Measurements from ENCODE around the gene KAT5. TPM values are rescaled to one million over a fixed set of nuclear protein-coding genes. Genes with fewer than 3 reads are reported as not detected.

Gene KAT5
- total and polyA plus RNA-seq, 2 of the 13 experiments (the other 11 are each of a cell fraction or from before 2014, with no cell fraction given), result 35.2 to 48.3 TPM

GRCh38 chr11:65744026-65744698 is 32.1 kb downstream of the KAT5 start (continued):
- TF ChIP-seq HOXD1 (CRISPR knock-in tag; IDR thresholded peaks at IDR 0.05) (no peak), HDAC1 (CRISPR knock-in tag; IDR thresholded peaks at IDR 0.05) (no peak), ZKSCAN8 (CRISPR knock-in tag; IDR thresholded peaks at IDR 0.05; ENCODE audit: borderline replicate concordance) (no peak), ETV5 (CRISPR knock-in tag; IDR thresholded peaks at IDR 0.05; ENCODE audit: borderline replicate concordance) (no peak), ZNF609 (CRISPR knock-in tag; IDR thresholded peaks at IDR 0.05; ENCODE audit: borderline replicate concordance) (no peak), ZNF274 (CRISPR knock-in tag; IDR thresholded peaks at IDR 0.05) (no peak), RAD21 (CRISPR knock-in tag; IDR thresholded peaks at IDR 0.05) (peak; percentile 85), GATAD2A (CRISPR knock-in tag; IDR thresholded peaks at IDR 0.05) (peak; percentile 48; the same call in 1 of the 2 replicates), ZNF407 (CRISPR knock-in tag; IDR thresholded peaks at IDR 0.05; ENCODE audit: not compliant biosample characterization) (no peak), E2F2 (CRISPR knock-in tag; IDR thresholded peaks at IDR 0.05; ENCODE audit: borderline replicate concordance) (no peak), SPEN (CRISPR knock-in tag; IDR thresholded peaks at IDR 0.05; ENCODE audit: low read depth) (no peak), UBTF (CRISPR knock-in tag; IDR thresholded peaks at IDR 0.05) (no peak)
